ENCODE data around the gene TP53I13.
A peak's percentile ranks its signal among the peaks of the same experiment; 100 is the strongest.

The TP53I13 gene

DNA sequence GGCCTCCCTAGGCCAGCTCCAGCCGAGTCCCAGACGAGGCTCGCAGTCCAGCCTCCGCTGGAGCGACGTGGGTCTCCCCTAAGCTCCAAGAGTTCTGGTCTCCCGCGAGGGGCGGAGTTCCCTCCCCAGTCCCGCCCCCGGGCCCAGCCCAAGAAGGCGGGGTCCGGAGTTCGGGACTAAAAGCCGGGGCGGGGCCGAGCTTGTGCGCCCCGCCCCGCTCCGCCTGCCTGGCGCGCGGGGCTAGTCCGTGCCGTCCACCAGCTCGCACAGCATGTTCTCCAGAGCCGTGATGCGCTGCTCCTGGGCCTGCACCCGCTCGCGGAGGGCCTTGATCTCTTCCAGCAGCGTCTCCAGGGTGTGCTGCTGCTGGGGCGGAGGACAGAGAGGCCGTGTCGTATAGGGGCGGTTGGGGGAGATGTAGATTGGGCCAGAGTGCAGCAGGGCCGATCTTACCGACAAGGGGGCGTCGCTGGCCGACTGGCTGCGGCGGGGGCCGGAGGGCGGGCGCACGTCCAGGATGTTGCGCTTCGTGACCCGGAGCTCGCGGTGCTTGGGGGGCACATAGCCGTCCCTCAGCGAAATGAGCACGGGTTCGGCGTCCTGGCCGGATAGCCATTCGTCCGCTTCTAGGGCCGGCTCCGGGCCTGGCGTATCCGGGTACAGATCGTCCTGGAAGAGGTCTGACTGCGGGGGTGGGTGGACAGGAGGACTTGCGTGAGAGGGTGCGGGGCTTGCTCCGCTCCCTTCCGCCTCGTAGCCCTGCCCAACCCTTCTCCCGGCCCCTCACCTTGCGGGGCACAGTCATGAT, 47.2 kb downstream of the TP53I13 start:
- peak; percentile 79 for DNase-seq (ENCODE audit: low read depth)

DNA sequence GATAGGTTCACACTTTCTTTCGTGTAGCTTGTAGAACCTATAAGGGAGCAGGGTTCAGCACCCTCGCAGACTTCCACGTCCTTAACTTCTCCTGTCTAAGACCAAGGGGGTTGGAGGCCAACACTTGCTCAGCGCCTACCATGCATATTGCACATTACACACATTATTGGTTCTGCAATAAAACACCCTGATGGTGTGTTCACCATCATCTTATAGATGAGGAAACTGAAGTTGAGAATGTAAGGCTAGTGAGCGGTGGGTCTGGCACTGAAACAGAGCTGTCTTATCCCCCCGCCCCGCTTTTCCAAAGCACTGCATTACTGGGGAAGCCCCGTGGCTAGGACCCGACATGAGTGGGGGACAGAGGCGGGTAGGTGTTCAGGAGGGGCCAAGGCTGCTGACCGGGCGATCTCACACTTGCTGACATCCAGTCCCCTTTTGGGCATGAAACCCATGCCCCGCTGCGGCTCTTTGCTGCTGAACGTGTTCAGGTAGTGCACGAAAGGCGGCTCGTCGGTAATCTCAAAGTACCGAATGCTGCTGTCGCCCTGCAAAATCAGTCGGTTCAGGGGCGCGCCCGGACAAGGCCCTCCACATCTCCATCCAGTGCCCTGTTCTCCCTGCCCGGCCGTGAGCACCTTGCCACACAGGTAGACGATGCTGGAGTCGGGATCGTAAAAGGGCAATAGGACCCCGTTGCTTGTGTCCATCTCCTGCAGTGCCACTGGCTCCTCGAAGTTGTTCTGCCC, 48.0 kb downstream of the TP53I13 start:
- DNase-seq (ENCODE audit: low read depth), result no peak

DNA sequence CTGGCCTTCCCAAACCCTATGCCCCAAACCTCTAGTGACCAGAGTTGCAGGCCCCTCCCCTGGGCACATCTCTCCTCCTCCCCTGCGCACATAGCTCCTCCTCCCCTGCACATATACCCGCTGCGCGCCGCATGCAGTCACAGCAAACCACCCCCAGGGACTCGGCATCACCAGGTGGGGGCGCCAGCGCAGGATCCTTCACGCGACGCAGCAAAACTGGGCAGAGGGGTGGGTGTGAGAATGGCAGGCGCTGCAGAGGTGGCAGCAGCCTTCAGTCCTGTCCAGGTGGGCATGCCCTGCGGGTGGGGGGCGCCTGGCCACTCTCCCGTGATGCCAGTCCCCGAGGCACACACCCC, 48.6 kb downstream of the TP53I13 start:
- DNase-seq (ENCODE audit: low read depth), result peak; percentile 89

- peak; percentile 82 for DNase-seq (ENCODE audit: low read depth)
Observed at GRCh38 chr17:29617481-29618271, 49.2 kb downstream of the TP53I13 start.

GRCh38 chr17:29618272-29619065, 50.0 kb downstream of the TP53I13 start:
- DNase-seq (ENCODE audit: low read depth), result no peak

GRCh38 chr17:29619251-29619650, 50.8 kb downstream of the TP53I13 start:
- no peak for DNase-seq (ENCODE audit: low read depth)

GRCh38 chr17:29620271-29620670, 51.8 kb downstream of the TP53I13 start:
- no peak for DNase-seq (ENCODE audit: low read depth)

GRCh38 chr17:29620779-29621500, 52.4 kb downstream of the TP53I13 start:
- DNase-seq (ENCODE audit: low read depth), result no peak

DNA sequence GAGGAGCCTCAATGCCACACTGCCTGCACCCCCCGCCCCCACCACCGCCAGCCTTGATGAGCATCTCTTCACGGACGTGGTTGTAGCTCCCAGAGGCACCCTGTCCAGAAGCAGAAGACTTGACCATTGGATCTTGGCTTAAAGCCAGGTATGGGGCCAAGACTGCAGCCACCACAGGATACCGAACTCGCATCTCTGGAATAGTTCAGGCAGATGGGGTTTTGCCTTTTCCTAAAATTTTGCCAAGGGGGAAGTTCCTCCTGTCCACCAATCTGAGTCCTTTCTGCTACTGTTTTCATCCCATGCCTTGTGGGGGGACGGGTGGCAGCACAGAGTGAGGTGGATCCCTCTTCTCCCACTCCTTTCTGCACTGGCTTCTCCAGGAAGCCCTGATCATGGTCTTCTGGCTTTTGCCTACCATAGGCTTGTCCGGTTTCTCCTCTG, 53.3 kb downstream of the TP53I13 start:
- DNase-seq (ENCODE audit: low read depth), result no peak
